Fibroblast of lung (primary cell): ENCODE data around the gene MEP1B. TPM values are rescaled to one million over a fixed set of nuclear protein-coding genes. Genes with fewer than 3 reads are reported as not detected.

ENCODE experiments used
- DNase-seq, 2 donors: peaks; one replicate each; pipeline versions ENCODE4 v3.0.0 to v3.0.0-alpha.2; 2010; ENCODE audit warnings: low read depth in 2 of 2
- H2AFZ ChIP-seq: 2 replicates; pipeline ENCODE4 v1.5.1; 2012; ENCODE audit warnings: low read length, control low read depth, inconsistent platforms
- H3K27ac ChIP-seq: 2 replicates; pipeline ENCODE4 v1.5.1; 2011; ENCODE audit warnings: low read length, control low read depth; ENCODE audit not compliant: insufficient read depth
- H3K27me3 ChIP-seq: 2 replicates; pipeline ENCODE4 v1.5.1; 2011; ENCODE audit warnings: mild to moderate bottlenecking, low read length; ENCODE audit not compliant: control insufficient read depth, insufficient read depth
- H3K36me3 ChIP-seq: 2 replicates; pipeline ENCODE4 v1.5.1; 2011; ENCODE audit warnings: low read length; ENCODE audit not compliant: control insufficient read depth, insufficient read depth
- H3K4me1 ChIP-seq: 2 replicates; pipeline ENCODE4 v1.5.1; 2011; ENCODE audit warnings: low read length; ENCODE audit not compliant: control insufficient read depth, insufficient read depth; ENCODE audit errors: extremely low read depth
- H3K4me2 ChIP-seq: 2 replicates; pipeline ENCODE4 v1.5.1; 2011; ENCODE audit warnings: low read length, control low read depth; ENCODE audit not compliant: insufficient read depth; ENCODE audit errors: extremely low read depth
- H3K4me3 ChIP-seq, 4 experiments: fragments of 200-600 bp in 1 of 4; sonication (generic) in 1 of 4; replicated peaks in 1 of 4; 2 replicates each; pipeline ENCODE4 v1.5.1; 2011 to 2016; ENCODE audit warnings: low read length in 4 of 4, low read depth in 3 of 4, mild to moderate bottlenecking in 3 of 4, control low read depth in 2 of 4, inconsistent platforms in 1 of 4, mixed read lengths in 1 of 4; ENCODE audit not compliant: insufficient read depth in 1 of 4; ENCODE audit errors: control extremely low read depth in 1 of 4
- H3K79me2 ChIP-seq: 2 replicates; pipeline ENCODE4 v1.5.1; 2012; ENCODE audit warnings: mild to moderate bottlenecking, low read length, inconsistent platforms; ENCODE audit not compliant: control insufficient read depth, insufficient read depth
- H3K9ac ChIP-seq: 2 replicates; pipeline ENCODE4 v1.5.1; 2011; ENCODE audit warnings: mild to moderate bottlenecking, low read length, control low read depth; ENCODE audit not compliant: insufficient read depth
- H3K9me3 ChIP-seq: 2 replicates; pipeline ENCODE4 v1.5.1; 2012; ENCODE audit warnings: low read depth, low read length; ENCODE audit not compliant: control insufficient read depth, insufficient read depth
- H4K20me1 ChIP-seq: 2 replicates; pipeline ENCODE4 v1.5.1; 2011; ENCODE audit warnings: low read length; ENCODE audit not compliant: control insufficient read depth, insufficient read depth; ENCODE audit errors: extremely low read depth
- CTCF ChIP-seq, 2 donors: IDR thresholded peaks in 1 of 2; conservative IDR thresholded peaks in 1 of 2; 1 replicate in 1 of 2; 2 replicates in 1 of 2; pipeline ENCODE4 v1.5.1; 2011 to 2012; ENCODE audit warnings: low read length in 2 of 2, control low read depth in 1 of 2, inconsistent platforms in 1 of 2, low read depth in 1 of 2, mild to moderate bottlenecking in 1 of 2
- EZH2 ChIP-seq: IDR thresholded peaks from 2 replicates; pipeline ENCODE4 v1.5.1; 2012; ENCODE audit warnings: low read length, control low read depth, mild to moderate bottlenecking; ENCODE audit errors: missing control alignments
- polyA plus RNA-seq, 2 donors: library from polyadenylated mRNA; depleted of rRNA in 1 of 2; stranded (reverse) in 1 of 2; unstranded in 1 of 2; fragments of >200 nt; gene quantifications; 2 replicates each; pipeline ENCODE4 v1.2.1, GENCODE V29; 2011 to 2012; ENCODE audit warnings: missing spikeins in 1 of 2
- total RNA-seq: library from RNA; depleted of rRNA; stranded (reverse); fragments of >200 nt; gene quantifications from 2 replicates; pipeline ENCODE4 v1.2.1, GENCODE V29; 2014

Gene MEP1B
- total and polyA plus RNA-seq, 2 donors (not counting 1 experiment from before 2014, with no cell fraction given) = under 0.01 TPM; not detected in 1

GRCh38 chr18:32237049-32237448 is 47.2 kb downstream of the MEP1B start:
- H3K79me2 ChIP-seq = no peaks in the 10 kb centered on the region
- H3K4me2 ChIP-seq = no peak overlapping the region
- TF ChIP-seq CTCF (conservative IDR thresholded peaks at IDR 0.05 in 1 of 2, IDR thresholded peaks at IDR 0.05 in 1 of 2; ENCODE audit: low read depth in 1 of 2, low read length in 2 of 2) (no peak), EZH2 (no peak)
- no peaks in the 10 kb centered on the region for H3K4me1 ChIP-seq
- H3K27me3 ChIP-seq = no peaks in the 10 kb centered on the region
- H3K36me3 ChIP-seq = no peaks in the 10 kb centered on the region
- H2AFZ ChIP-seq = no peak overlapping the region
- DNase-seq = no peak
- no peak overlapping the region for H3K4me3 ChIP-seq
- H3K27ac ChIP-seq = no peak overlapping the region
- no peak overlapping the region for H3K9ac ChIP-seq
- no peaks in the 10 kb centered on the region for H4K20me1 ChIP-seq
- H3K9me3 ChIP-seq = no peaks in the 10 kb centered on the region

GRCh38 chr18:32238635-32239268 is 48.9 kb downstream of the MEP1B start:
- no peak for DNase-seq
- no peak overlapping the region for H3K4me3 ChIP-seq
- no peak overlapping the region for H3K9ac ChIP-seq
- H4K20me1 ChIP-seq = no peaks in the 10 kb centered on the region
- no peaks in the 10 kb centered on the region for H3K9me3 ChIP-seq
- no peaks in the 10 kb centered on the region for H3K36me3 ChIP-seq
- no peak overlapping the region for H2AFZ ChIP-seq
- no peaks in the 10 kb centered on the region for H3K4me1 ChIP-seq
- no peaks in the 10 kb centered on the region for H3K79me2 ChIP-seq
- H3K27me3 ChIP-seq = no peaks in the 10 kb centered on the region
- no peak overlapping the region for H3K27ac ChIP-seq
- TF ChIP-seq CTCF (conservative IDR thresholded peaks at IDR 0.05 in 1 of 2, IDR thresholded peaks at IDR 0.05 in 1 of 2; ENCODE audit: low read depth in 1 of 2, low read length in 2 of 2) (no peak), EZH2 (no peak)
- H3K4me2 ChIP-seq = no peak overlapping the region

GRCh38 chr18:32242395-32242794 is 52.6 kb downstream of the MEP1B start:
- no peaks in the 10 kb centered on the region for H3K36me3 ChIP-seq
- H3K27me3 ChIP-seq = no peaks in the 10 kb centered on the region
- no peaks in the 10 kb centered on the region for H3K4me1 ChIP-seq
- no peak overlapping the region for H2AFZ ChIP-seq
- no peaks in the 10 kb centered on the region for H3K79me2 ChIP-seq
- no peak for DNase-seq
- H3K4me2 ChIP-seq = no peak overlapping the region
- H3K27ac ChIP-seq = no peak overlapping the region
- no peaks in the 10 kb centered on the region for H4K20me1 ChIP-seq
- TF ChIP-seq EZH2 (no peak), CTCF (conservative IDR thresholded peaks at IDR 0.05 in 1 of 2, IDR thresholded peaks at IDR 0.05 in 1 of 2; ENCODE audit: low read depth in 1 of 2, low read length in 2 of 2) (no peak)
- H3K9me3 ChIP-seq = no peaks in the 10 kb centered on the region
- no peak overlapping the region for H3K4me3 ChIP-seq
- no peak overlapping the region for H3K9ac ChIP-seq
